GM10248 (cell line): ENCODE data around the gene BORCS6.

ENCODE experiments used
- CTCF ChIA-PET: fragments of 300-600 bp; sonication (Branson Sonifier 250); formaldehyde crosslinking; extraction: SDS; loops from one replicate; lab custom pipeline; 2021; ENCODE audit warnings: antibody characterized with exemption; lab: Yijun Ruan, JAX
- POLR2A ChIA-PET: fragments of 350-650 bp; sonication (Branson Sonifier 250); formaldehyde crosslinking; extraction: SDS; loops from one replicate; lab custom pipeline; 2020; ENCODE audit warnings: antibody characterized with exemption; lab: Yijun Ruan, JAX
- DNase-seq: peaks from one replicate; pipeline ENCODE4 v3.0.0; 2012; ENCODE audit errors: extremely low spot score
- CTCF ChIP-seq: IDR thresholded peaks from 2 replicates; pipeline ENCODE4 v1.5.1; 2012; ENCODE audit warnings: mild to moderate bottlenecking, low read depth; ENCODE audit errors: extremely low read depth, missing control alignments, control extremely low read depth

Gene BORCS6

DNA sequence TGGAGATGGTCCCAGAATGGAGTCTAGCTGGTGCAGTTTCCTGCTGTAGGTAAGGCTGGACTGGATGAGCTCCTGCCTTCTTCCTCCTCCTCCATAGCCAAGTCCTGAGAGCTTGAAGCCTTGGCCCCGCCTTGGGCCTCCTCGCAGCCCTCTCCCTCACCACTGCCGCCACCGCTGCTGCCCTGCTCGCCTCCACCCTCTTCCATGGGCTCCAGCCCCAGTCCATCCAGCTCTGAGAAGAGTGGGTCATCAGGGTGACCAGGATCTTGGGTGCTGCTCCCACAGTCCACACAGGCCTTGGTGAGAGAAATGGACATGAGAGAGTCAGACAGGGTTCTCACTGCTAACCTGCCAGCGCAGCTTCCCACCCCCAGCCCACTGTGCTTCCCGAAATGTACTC is 48.9 kb downstream of the BORCS6 start:
- ChIA-PET CTCF (interaction anchor here (1.3 to 6.6 kb wide), 6 partner anchors 9 to 60 kb away, joined by 3 to 67 read pairs (median 24); partner anchors contain the start of genes HES7 and PER1), POLR2A (interaction anchor here (1.0 to 5.5 kb wide), 6 partner anchors 9 to 32 kb away, joined by 3 to 37 read pairs (median 13); partner anchors contain the start of gene PER1)
- DNase-seq: no peak
- TF ChIP-seq CTCF: no peak

DNA sequence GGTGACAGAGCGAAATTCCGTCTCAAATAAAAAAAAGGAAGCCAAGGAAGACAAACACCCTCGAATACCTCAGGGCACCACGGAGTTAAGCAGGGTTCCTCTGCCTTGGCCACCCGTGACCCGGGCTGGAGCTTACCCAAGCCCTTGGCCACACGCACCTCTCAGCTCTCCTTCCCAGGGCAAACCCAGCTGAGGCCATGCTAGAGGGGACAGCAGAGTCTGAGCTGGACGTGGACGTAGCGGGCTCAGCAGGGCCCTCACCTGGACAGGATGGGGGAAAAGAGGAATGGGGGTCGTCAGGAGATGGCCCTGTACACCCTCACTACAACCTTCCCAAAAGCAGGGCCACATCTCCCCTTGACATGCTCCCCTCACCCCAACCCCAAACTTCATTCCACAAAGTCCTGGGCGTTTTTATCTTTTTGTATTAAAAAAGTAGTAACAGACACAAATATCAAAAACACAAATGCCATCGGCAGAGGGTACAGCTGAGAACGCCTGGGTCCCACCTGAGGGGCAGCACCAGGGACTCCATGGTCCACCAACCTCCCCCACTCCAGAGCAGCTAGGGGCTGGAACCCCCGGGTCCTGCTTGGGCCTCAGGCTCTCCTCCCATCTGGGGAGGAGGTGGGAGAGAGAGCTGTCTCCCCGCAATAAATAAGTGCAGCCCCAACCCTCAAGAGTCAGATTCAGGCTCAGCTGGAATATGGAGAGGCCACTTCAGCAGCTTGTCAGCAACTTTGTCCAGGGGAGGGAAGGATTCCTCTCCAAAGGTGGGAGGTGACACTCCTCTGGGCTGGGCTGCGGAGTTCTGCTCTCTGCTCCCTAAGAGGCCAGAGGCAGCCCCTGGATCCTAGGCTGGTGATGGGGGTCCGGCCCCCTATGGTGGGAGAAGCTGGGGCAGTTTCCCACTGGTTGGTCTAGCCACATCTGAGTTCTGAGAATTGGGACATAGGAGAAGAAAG is 49.6 kb downstream of the BORCS6 start:
- no peak for TF ChIP-seq CTCF
- ChIA-PET POLR2A (interaction anchor here (1.2 to 5.5 kb wide), 7 partner anchors 8 to 33 kb away, joined by 3 to 37 read pairs (median 6); partner anchors contain the start of gene PER1), CTCF (interaction anchor here (1.3 to 6.6 kb wide), 9 partner anchors 10 to 59 kb away, joined by 3 to 67 read pairs (median 28); partner anchors contain the start of genes HES7, PER1 and TMEM107)
- DNase-seq: no peak

DNA sequence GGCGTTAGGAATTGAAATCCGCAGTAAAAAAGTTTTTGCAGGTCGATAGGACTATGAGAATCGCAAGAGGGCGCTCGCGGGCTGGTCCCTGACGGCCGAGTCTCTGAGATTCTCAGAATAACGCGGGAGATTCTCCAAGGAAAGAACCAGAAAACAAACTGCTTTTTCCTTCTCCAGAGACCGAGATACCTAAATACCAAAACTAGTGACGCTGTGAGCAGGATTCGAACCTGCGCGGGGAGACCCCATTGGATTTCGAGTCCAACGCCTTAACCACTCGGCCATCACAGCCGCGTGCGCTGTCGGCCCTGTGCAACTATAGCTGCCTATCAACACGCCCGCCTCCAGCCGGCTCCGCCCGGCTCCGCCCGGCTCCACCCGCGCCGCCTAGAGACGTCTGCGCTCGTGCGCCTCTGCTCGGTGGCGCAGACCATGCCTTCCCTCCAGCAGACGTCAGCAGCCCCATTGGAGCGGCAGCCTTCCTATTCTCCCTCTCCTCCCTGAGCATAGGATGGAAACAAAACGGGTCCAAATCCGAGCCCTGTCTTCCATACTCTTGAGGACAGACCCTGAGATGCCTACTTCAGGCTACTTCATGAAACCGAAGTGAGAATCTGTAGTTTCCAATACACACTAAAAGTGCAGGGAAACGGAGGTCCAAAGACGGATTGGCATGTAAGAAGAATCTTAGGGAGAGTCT is 51.2 kb downstream of the BORCS6 start:
- peak; percentile 67 for TF ChIP-seq CTCF
- CTCF ChIA-PET: interaction anchor here (0.5 to 6.6 kb wide), 24 partner anchors 10 to 166 kb away, joined by 3 to 67 read pairs (median 4); partner anchors contain the start of genes CTC1, HES7, PER1 and RANGRF
- peak; percentile 91 for DNase-seq
- POLR2A ChIA-PET: interaction anchor here (0.7 to 5.5 kb wide), 6 partner anchors 9 to 68 kb away, joined by 3 to 37 read pairs (median 14); partner anchors contain the start of gene PER1

GRCh38 chr17:8138374-8138671 is 51.7 kb downstream of the BORCS6 start:
- CTCF ChIA-PET: interaction anchor here (1.0 to 6.6 kb wide), 16 partner anchors 9 to 166 kb away, joined by 3 to 67 read pairs (median 4); partner anchors contain the start of genes CTC1, HES7, PER1 and TMEM107
- DNase-seq: no peak
- POLR2A ChIA-PET: interaction anchor here (1.6 to 5.5 kb wide), 5 partner anchors 10 to 35 kb away, joined by 6 to 37 read pairs (median 21); partner anchors contain the start of gene PER1
- no peak for TF ChIP-seq CTCF
